DND-41 (cell line): ENCODE results near the gene ADPRH.

Experiments
- EZH2 ChIP-seq: IDR thresholded peaks from 3 replicates; pipeline ENCODE4 v1.6.1; 2012; ENCODE audit warnings: borderline replicate concordance, low read depth, mild to moderate bottlenecking, moderate library complexity, low read length, inconsistent platforms; ENCODE audit not compliant: severe bottlenecking
- TF ChIP-seq, protein P1 (sequence below): IDR thresholded peaks from 2 replicates; pipeline ENCODE4 v1.5.1; 2012; ENCODE audit warnings: borderline replicate concordance, low read length, moderate library complexity, mild to moderate bottlenecking; ENCODE audit not compliant: poor library complexity, severe bottlenecking; ENCODE audit errors: extremely low read depth

GRCh38 chr3:119534296-119534695, 45.0 kb upstream of the ADPRH start:
- TF ChIP-seq, protein P1, sequence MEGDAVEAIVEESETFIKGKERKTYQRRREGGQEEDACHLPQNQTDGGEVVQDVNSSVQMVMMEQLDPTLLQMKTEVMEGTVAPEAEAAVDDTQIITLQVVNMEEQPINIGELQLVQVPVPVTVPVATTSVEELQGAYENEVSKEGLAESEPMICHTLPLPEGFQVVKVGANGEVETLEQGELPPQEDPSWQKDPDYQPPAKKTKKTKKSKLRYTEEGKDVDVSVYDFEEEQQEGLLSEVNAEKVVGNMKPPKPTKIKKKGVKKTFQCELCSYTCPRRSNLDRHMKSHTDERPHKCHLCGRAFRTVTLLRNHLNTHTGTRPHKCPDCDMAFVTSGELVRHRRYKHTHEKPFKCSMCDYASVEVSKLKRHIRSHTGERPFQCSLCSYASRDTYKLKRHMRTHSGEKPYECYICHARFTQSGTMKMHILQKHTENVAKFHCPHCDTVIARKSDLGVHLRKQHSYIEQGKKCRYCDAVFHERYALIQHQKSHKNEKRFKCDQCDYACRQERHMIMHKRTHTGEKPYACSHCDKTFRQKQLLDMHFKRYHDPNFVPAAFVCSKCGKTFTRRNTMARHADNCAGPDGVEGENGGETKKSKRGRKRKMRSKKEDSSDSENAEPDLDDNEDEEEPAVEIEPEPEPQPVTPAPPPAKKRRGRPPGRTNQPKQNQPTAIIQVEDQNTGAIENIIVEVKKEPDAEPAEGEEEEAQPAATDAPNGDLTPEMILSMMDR: no peak
- no peak for TF ChIP-seq EZH2
